WERI-Rb-1 (cell line): ENCODE measurements around the gene LANCL3.

Source experiments
- DNase-seq: peaks from one replicate; pipeline ENCODE4 v3.0.0-alpha.2; 2020
- H3K27ac ChIP-seq: fragments of 250-450 bp; sonication (Bioruptor Pico); 2 replicates; pipeline ENCODE4 v1.5.1; 2020; ENCODE audit warnings: mild to moderate bottlenecking, moderate library complexity
- H3K27me3 ChIP-seq: fragments of 250-450 bp; sonication (Bioruptor Pico); 2 replicates; pipeline ENCODE4 v1.5.1; 2021; ENCODE audit warnings: mild to moderate bottlenecking, low read depth, moderate library complexity; ENCODE audit not compliant: insufficient read depth, severe bottlenecking
- H3K36me3 ChIP-seq: fragments of 250-450 bp; sonication (Bioruptor Pico); 2 replicates; pipeline ENCODE4 v1.5.1; 2020; ENCODE audit warnings: mild to moderate bottlenecking, moderate library complexity
- H3K4me3 ChIP-seq: 2 replicates; pipeline ENCODE4 v1.5.1; 2011; ENCODE audit warnings: low read depth, mild to moderate bottlenecking, control low read depth, low read length
- H3K9me3 ChIP-seq: fragments of 250-450 bp; sonication (Bioruptor Pico); 2 replicates; pipeline ENCODE4 v1.5.1; 2021; ENCODE audit warnings: mild to moderate bottlenecking, moderate library complexity; ENCODE audit not compliant: severe bottlenecking
- CTCF ChIP-seq: IDR thresholded peaks from 2 replicates; pipeline ENCODE4 v1.5.1; 2011; ENCODE audit warnings: low read depth, mild to moderate bottlenecking, control low read depth, inconsistent platforms, low read length

LANCL3 gene

GRCh38 chrX:37686369-37686995 lies 115.0 kb downstream of the LANCL3 start:
- no peak for TF ChIP-seq CTCF

GRCh38 chrX:37686996-37687395 lies 115.5 kb downstream of the LANCL3 start:
- Histone ChIP-seq H3K36me3 (no peaks in the 10 kb centered on the region), H3K4me3 (no peak overlapping the region), H3K27me3 (peaks cover 8% of the 10 kb centered on the region), H3K27ac (no peak overlapping the region), H3K9me3 (no peaks in the 10 kb centered on the region)
- no peak for TF ChIP-seq CTCF
- DNase-seq: no peak

More at GRCh38 chrX:37686369-37686995, 115.0 kb downstream of the LANCL3 start:
- no peak for DNase-seq
- no peaks in the 10 kb centered on the region for H3K36me3 ChIP-seq
- H3K9me3 ChIP-seq: no peaks in the 10 kb centered on the region
- H3K27ac ChIP-seq: no peak overlapping the region
- H3K4me3 ChIP-seq: no peak overlapping the region
- peaks cover 8% of the 10 kb centered on the region for H3K27me3 ChIP-seq

- Histone ChIP-seq H3K27ac (no peak overlapping the region), H3K4me3 (no peak overlapping the region), H3K9me3 (no peaks in the 10 kb centered on the region), H3K27me3 (peaks cover 8% of the 10 kb centered on the region), H3K36me3 (no peaks in the 10 kb centered on the region)
- no peak for DNase-seq
- no peak for TF ChIP-seq CTCF
Observed at GRCh38 chrX:37690119-37690518, 118.7 kb downstream of the LANCL3 start.

GRCh38 chrX:37692918-37693317 lies 121.5 kb downstream of the LANCL3 start:
- no peaks in the 10 kb centered on the region for H3K9me3 ChIP-seq
- DNase-seq: no peak
- H3K27ac ChIP-seq: no peak overlapping the region
- no peak for TF ChIP-seq CTCF
- no peak overlapping the region for H3K4me3 ChIP-seq
- peaks cover 2% of the 10 kb centered on the region for H3K27me3 ChIP-seq
- H3K36me3 ChIP-seq: no peaks in the 10 kb centered on the region

GRCh38 chrX:37697169-37697760 lies 125.8 kb downstream of the LANCL3 start:
- no peak for DNase-seq
- Histone ChIP-seq H3K27ac (no peak overlapping the region), H3K9me3 (no peaks in the 10 kb centered on the region), H3K27me3 (no peaks in the 10 kb centered on the region), H3K36me3 (no peaks in the 10 kb centered on the region), H3K4me3 (no peak overlapping the region)
- no peak for TF ChIP-seq CTCF

- no peak for TF ChIP-seq CTCF
- no peak overlapping the region for H3K4me3 ChIP-seq
- no peak overlapping the region for H3K27ac ChIP-seq
- DNase-seq: no peak
- no peaks in the 10 kb centered on the region for H3K9me3 ChIP-seq
- no peaks in the 10 kb centered on the region for H3K36me3 ChIP-seq
- no peaks in the 10 kb centered on the region for H3K27me3 ChIP-seq
Observed at GRCh38 chrX:37701588-37701987, 130.1 kb downstream of the LANCL3 start.
